Activated CD4-positive, alpha-beta memory T cell treated with anti-CD3 and anti-CD28 coated beads, Interleukin-2, amount 10 ng/mL, durations not matched to agents 7 days and 5 days (primary cell): ENCODE data around the gene RBFOX2. TPM values are rescaled to one million over a fixed set of nuclear protein-coding genes. Genes with fewer than 3 reads are reported as not detected.

ENCODE experiments used
- CTCF ChIA-PET: fragments of 350-600 bp; sonication (Branson Sonifier 250); formaldehyde crosslinking; loops from one replicate; lab custom pipeline; 2021; ENCODE audit warnings: antibody characterized with exemption, inconsistent platforms; lab: Charles Lee
- POLR2A ChIA-PET: fragments of 350-600 bp; sonication (Branson Sonifier 250); formaldehyde crosslinking; loops from one replicate; lab custom pipeline; 2021; ENCODE audit warnings: antibody characterized with exemption; lab: Charles Lee
- DNase-seq: peaks from one replicate; pipeline ENCODE4 v3.0.0-alpha.2; 2020
- H3K27ac Mint-ChIP-seq: one replicate; pipeline ENCODE4 v1.8.0; 2021; ENCODE audit warnings: mild to moderate bottlenecking, mixed read lengths
- H3K27me3 Mint-ChIP-seq: one replicate; pipeline ENCODE4 v1.8.0; 2021; ENCODE audit warnings: mixed read lengths
- H3K36me3 Mint-ChIP-seq: one replicate; pipeline ENCODE4 v1.8.0; 2021; ENCODE audit warnings: low read depth, mixed read lengths
- H3K4me1 Mint-ChIP-seq: one replicate; pipeline ENCODE4 v1.8.0; 2021; ENCODE audit warnings: mixed read lengths
- H3K4me3 Mint-ChIP-seq: one replicate; pipeline ENCODE4 v1.8.0; 2021; ENCODE audit warnings: mild to moderate bottlenecking, mixed read lengths
- H3K9me3 Mint-ChIP-seq: one replicate; pipeline ENCODE4 v1.8.0; 2021; ENCODE audit warnings: mixed read lengths
- total RNA-seq, 2 experiments: library from RNA; stranded (reverse); gene quantifications; one replicate each; pipeline ENCODE4 v1.2.3, GENCODE V29; 2021

The RBFOX2 gene
- total RNA-seq, 2 experiments from 2014 or later, result 0.83 to 1.4 TPM

GRCh38 chr22:36015155-36015810 is 13.3 kb downstream of the RBFOX2 start:
- CTCF ChIA-PET, result interaction anchor here (2.0 kb wide), 1 partner anchor 51 kb away, joined by 6 read pairs; no protein-coding TSS in a partner anchor
- H3K4me1 Mint-ChIP-seq, result no peaks in the 10 kb centered on the region
- H3K27me3 Mint-ChIP-seq, result peaks cover 20% of the 10 kb centered on the region
- no peak overlapping the region for H3K27ac Mint-ChIP-seq
- no peak for DNase-seq
- no peaks in the 10 kb centered on the region for H3K36me3 Mint-ChIP-seq
- POLR2A ChIA-PET, result interaction anchor here (0.7 kb wide), 1 partner anchor 35 kb away, joined by 3 read pairs; no protein-coding TSS in a partner anchor
- no peak overlapping the region for H3K4me3 Mint-ChIP-seq
- H3K9me3 Mint-ChIP-seq, result no peaks in the 10 kb centered on the region

GRCh38 chr22:36014546-36015074 is 14.0 kb downstream of the RBFOX2 start:
- H3K4me1 Mint-ChIP-seq, result no peaks in the 10 kb centered on the region
- H3K4me3 Mint-ChIP-seq, result no peak overlapping the region
- no peak for DNase-seq
- peaks cover 20% of the 10 kb centered on the region for H3K27me3 Mint-ChIP-seq
- no peak overlapping the region for H3K27ac Mint-ChIP-seq
- H3K36me3 Mint-ChIP-seq, result no peaks in the 10 kb centered on the region
- ChIA-PET CTCF (interaction anchor here (2.0 kb wide), 1 partner anchor 51 kb away, joined by 6 read pairs; no protein-coding TSS in a partner anchor), POLR2A (interaction anchor here (0.7 kb wide), 1 partner anchor 36 kb away, joined by 3 read pairs; no protein-coding TSS in a partner anchor)
- H3K9me3 Mint-ChIP-seq, result no peaks in the 10 kb centered on the region

- ChIA-PET CTCF (no interaction called here), POLR2A (no interaction called here)
- H3K4me3 Mint-ChIP-seq, result no peak overlapping the region
These were observed 16.3 kb downstream of the RBFOX2 start for GRCh38 chr22:36012332-36012731.

GRCh38 chr22:36010882-36011281 is 17.7 kb downstream of the RBFOX2 start:
- Mint-ChIP-seq H3K36me3 (no peaks in the 10 kb centered on the region), H3K4me1 (no peaks in the 10 kb centered on the region), H3K4me3 (no peak overlapping the region), H3K27me3 (peaks cover 18% of the 10 kb centered on the region), H3K9me3 (no peaks in the 10 kb centered on the region), H3K27ac (no peak overlapping the region)
- DNase-seq, result no peak
- ChIA-PET CTCF (no interaction called here), POLR2A (no interaction called here)

More at GRCh38 chr22:36012332-36012731, 16.3 kb downstream of the RBFOX2 start:
- H3K9me3 Mint-ChIP-seq, result no peaks in the 10 kb centered on the region
- DNase-seq, result no peak
- no peaks in the 10 kb centered on the region for H3K4me1 Mint-ChIP-seq
- H3K36me3 Mint-ChIP-seq, result no peaks in the 10 kb centered on the region
- H3K27me3 Mint-ChIP-seq, result peaks cover 16% of the 10 kb centered on the region
- H3K27ac Mint-ChIP-seq, result no peak overlapping the region

GRCh38 chr22:36010090-36010489 is 18.5 kb downstream of the RBFOX2 start:
- CTCF ChIA-PET, result no interaction called here
- no peak for DNase-seq
- H3K4me1 Mint-ChIP-seq, result no peaks in the 10 kb centered on the region
- POLR2A ChIA-PET, result no interaction called here
- no peak overlapping the region for H3K27ac Mint-ChIP-seq
- no peaks in the 10 kb centered on the region for H3K9me3 Mint-ChIP-seq
- no peak overlapping the region for H3K4me3 Mint-ChIP-seq
- H3K27me3 Mint-ChIP-seq, result peaks cover 13% of the 10 kb centered on the region
- no peaks in the 10 kb centered on the region for H3K36me3 Mint-ChIP-seq

GRCh38 chr22:36009085-36009484 is 19.5 kb downstream of the RBFOX2 start:
- no peaks in the 10 kb centered on the region for H3K4me1 Mint-ChIP-seq
- ChIA-PET POLR2A (no interaction called here), CTCF (no interaction called here)
- no peak overlapping the region for H3K27ac Mint-ChIP-seq
- H3K4me3 Mint-ChIP-seq, result no peak overlapping the region
- H3K27me3 Mint-ChIP-seq, result peaks cover 17% of the 10 kb centered on the region
- no peaks in the 10 kb centered on the region for H3K36me3 Mint-ChIP-seq
- H3K9me3 Mint-ChIP-seq, result no peaks in the 10 kb centered on the region
- no peak for DNase-seq

- H3K4me3 Mint-ChIP-seq, result no peak overlapping the region
- ChIA-PET POLR2A (no interaction called here), CTCF (interaction anchor here (0.6 kb wide), 1 partner anchor 766 kb away, joined by 3 read pairs; no protein-coding TSS in a partner anchor)
- DNase-seq, result no peak
- no peaks in the 10 kb centered on the region for H3K4me1 Mint-ChIP-seq
- no peaks in the 10 kb centered on the region for H3K36me3 Mint-ChIP-seq
- no peak overlapping the region for H3K27ac Mint-ChIP-seq
- no peaks in the 10 kb centered on the region for H3K9me3 Mint-ChIP-seq
- H3K27me3 Mint-ChIP-seq, result peaks cover 19% of the 10 kb centered on the region
These were observed 20.1 kb downstream of the RBFOX2 start for GRCh38 chr22:36008565-36008964.

GRCh38 chr22:36008131-36008530 is 20.5 kb downstream of the RBFOX2 start:
- ChIA-PET POLR2A (no interaction called here), CTCF (interaction anchor here (0.6 kb wide), 1 partner anchor 765 kb away, joined by 3 read pairs; no protein-coding TSS in a partner anchor)
- H3K4me3 Mint-ChIP-seq, result no peak overlapping the region
- H3K4me1 Mint-ChIP-seq, result no peaks in the 10 kb centered on the region
- peaks cover 19% of the 10 kb centered on the region for H3K27me3 Mint-ChIP-seq
- H3K9me3 Mint-ChIP-seq, result no peaks in the 10 kb centered on the region
- no peak overlapping the region for H3K27ac Mint-ChIP-seq
- no peaks in the 10 kb centered on the region for H3K36me3 Mint-ChIP-seq
- no peak for DNase-seq

- DNase-seq, result no peak
- ChIA-PET CTCF (interaction anchor here (0.9 to 1.0 kb wide), 2 partner anchors 14 to 62 kb away, joined by 3 read pairs; no protein-coding TSS in a partner anchor), POLR2A (no interaction called here)
- Mint-ChIP-seq H3K4me1 (no peaks in the 10 kb centered on the region), H3K36me3 (no peaks in the 10 kb centered on the region), H3K27me3 (peaks cover 19% of the 10 kb centered on the region), H3K4me3 (no peak overlapping the region), H3K27ac (no peak overlapping the region), H3K9me3 (no peaks in the 10 kb centered on the region)
These were observed 24.5 kb downstream of the RBFOX2 start for GRCh38 chr22:36003972-36004674.

- Mint-ChIP-seq H3K9me3 (no peaks in the 10 kb centered on the region), H3K4me3 (no peak overlapping the region), H3K36me3 (no peaks in the 10 kb centered on the region), H3K27ac (no peak overlapping the region), H3K27me3 (peaks cover 20% of the 10 kb centered on the region), H3K4me1 (no peaks in the 10 kb centered on the region)
- DNase-seq, result no peak
- ChIA-PET CTCF (no interaction called here), POLR2A (no interaction called here)
These were observed 25.8 kb downstream of the RBFOX2 start for GRCh38 chr22:36002718-36003260.

GRCh38 chr22:36002084-36002483 is 26.5 kb downstream of the RBFOX2 start:
- Mint-ChIP-seq H3K4me1 (no peaks in the 10 kb centered on the region), H3K27ac (no peak overlapping the region), H3K36me3 (no peaks in the 10 kb centered on the region), H3K9me3 (no peaks in the 10 kb centered on the region), H3K27me3 (peaks cover 20% of the 10 kb centered on the region), H3K4me3 (no peak overlapping the region)
- DNase-seq, result no peak
- ChIA-PET CTCF (no interaction called here), POLR2A (no interaction called here)

GRCh38 chr22:35998748-35999147 is 29.9 kb downstream of the RBFOX2 start:
- no peaks in the 10 kb centered on the region for H3K9me3 Mint-ChIP-seq
- H3K27ac Mint-ChIP-seq, result no peak overlapping the region
- CTCF ChIA-PET, result no interaction called here
- H3K36me3 Mint-ChIP-seq, result no peaks in the 10 kb centered on the region
- H3K4me3 Mint-ChIP-seq, result no peak overlapping the region
- peaks cover 8% of the 10 kb centered on the region for H3K27me3 Mint-ChIP-seq
- no peaks in the 10 kb centered on the region for H3K4me1 Mint-ChIP-seq
- no peak for DNase-seq
- POLR2A ChIA-PET, result no interaction called here

GRCh38 chr22:35997438-35997837 is 31.2 kb downstream of the RBFOX2 start:
- Mint-ChIP-seq H3K4me3 (no peak overlapping the region), H3K27me3 (peaks cover 14% of the 10 kb centered on the region), H3K27ac (no peak overlapping the region), H3K36me3 (no peaks in the 10 kb centered on the region), H3K4me1 (no peaks in the 10 kb centered on the region), H3K9me3 (no peaks in the 10 kb centered on the region)
- ChIA-PET CTCF (interaction anchor here (1.6 kb wide), 1 partner anchor 68 kb away, joined by 5 read pairs; no protein-coding TSS in a partner anchor), POLR2A (no interaction called here)
- DNase-seq, result no peak
